GM20431 (cell line): ENCODE measurements around the gene ARG2.

Experiments used
- in situ Hi-C: fragments of 300-500 bp; cut with MseI, MboI; formaldehyde crosslinking; loops from one replicate; pipeline ENCODE4 v1.15.0; 2020; ENCODE audit warnings: low sequenced_read_pairs; ENCODE audit not compliant: unreplicated experiment

ARG2 gene

GRCh38 chr14:67619446-67620216, at the start of gene ARG2:
TSS of gene ARG2 (plus strand) at chr14:67619920. CDS start at chr14:67619978, 58 bp downstream.
- in situ Hi-C loops: no loop called here

- in situ Hi-C loops: loop anchor here (10.0 kb wide), 1 partner anchor 146 kb away; no protein-coding TSS in a partner anchor
Observed at GRCh38 chr14:67570453-67570852, 49.3 kb upstream of the ARG2 start.

- in situ Hi-C loops: loop anchor here (10.0 kb wide), 1 partner anchor 147 kb away; no protein-coding TSS in a partner anchor
Observed at GRCh38 chr14:67571275-67571990, 48.3 kb upstream of the ARG2 start.

- in situ Hi-C loops: loop anchor here (10.0 kb wide), 1 partner anchor 147 kb away; no protein-coding TSS in a partner anchor
Observed at GRCh38 chr14:67571991-67572323, 47.8 kb upstream of the ARG2 start.

- in situ Hi-C loops: loop anchor here (10.0 kb wide), 1 partner anchor 148 kb away; no protein-coding TSS in a partner anchor
Observed at GRCh38 chr14:67572608-67573007, 47.1 kb upstream of the ARG2 start.

- in situ Hi-C loops: loop anchor here (10.0 kb wide), 1 partner anchor 149 kb away; no protein-coding TSS in a partner anchor
Observed at GRCh38 chr14:67573228-67574010, 46.3 kb upstream of the ARG2 start.

- in situ Hi-C loops: loop anchor here (10.0 kb wide), 1 partner anchor 149 kb away; no protein-coding TSS in a partner anchor
Observed at GRCh38 chr14:67574156-67574555, 45.6 kb upstream of the ARG2 start.

- in situ Hi-C loops: loop anchor here (10.0 kb wide), 1 partner anchor 150 kb away; no protein-coding TSS in a partner anchor
Observed at GRCh38 chr14:67574806-67575205, 44.9 kb upstream of the ARG2 start.

- in situ Hi-C loops: loop anchor here (10.0 kb wide), 1 partner anchor 151 kb away; no protein-coding TSS in a partner anchor
Observed at GRCh38 chr14:67575684-67576083, 44.0 kb upstream of the ARG2 start.

- in situ Hi-C loops: loop anchor here (10.0 kb wide), 1 partner anchor 152 kb away; no protein-coding TSS in a partner anchor
Observed at GRCh38 chr14:67576216-67576955, 43.3 kb upstream of the ARG2 start.

- in situ Hi-C loops: loop anchor here (10.0 kb wide), 1 partner anchor 152 kb away; no protein-coding TSS in a partner anchor
Observed at GRCh38 chr14:67577181-67577808, 42.4 kb upstream of the ARG2 start.

- in situ Hi-C loops: loop anchor here (10.0 kb wide), 1 partner anchor 153 kb away; no protein-coding TSS in a partner anchor
Observed at GRCh38 chr14:67577909-67578749, 41.6 kb upstream of the ARG2 start.

- in situ Hi-C loops: loop anchor here (10.0 kb wide), 1 partner anchor 154 kb away; no protein-coding TSS in a partner anchor
Observed at GRCh38 chr14:67579040-67579439, 40.7 kb upstream of the ARG2 start.

- in situ Hi-C loops: loop anchor here (10.0 kb wide), 1 partner anchor 155 kb away; no protein-coding TSS in a partner anchor
Observed at GRCh38 chr14:67579636-67580035, 40.1 kb upstream of the ARG2 start.

GRCh38 chr14:67580336-67581171, 39.2 kb upstream of the ARG2 start:
- in situ Hi-C loops: no loop called here

GRCh38 chr14:67581643-67582042, 38.1 kb upstream of the ARG2 start:
- in situ Hi-C loops: no loop called here

- in situ Hi-C loops: no loop called here
Observed at GRCh38 chr14:67582061-67582460, 37.7 kb upstream of the ARG2 start.
